ENCODE data around the gene CPEB3.

CPEB3 gene

GRCh38 chr10:92001581-92001980 is 289.3 kb downstream of the CPEB3 start:
- no peak for TF ChIP-seq EZH2 (IDR thresholded peaks at IDR 0.05; ENCODE audit: borderline replicate concordance, low read depth, low read length, severe bottlenecking)
- no peak for TF ChIP-seq CTCF (IDR thresholded peaks at IDR 0.05; ENCODE audit: borderline replicate concordance, extremely low read depth, low read length, poor library complexity, severe bottlenecking)
- H3K4me1 ChIP-seq (ENCODE audit: insufficient read depth, low read length), result no peaks in the 10 kb centered on the region
- no peaks in the 10 kb centered on the region for H3K79me2 ChIP-seq (ENCODE audit: insufficient read depth, low read length)
- DNase-seq (no peak), ATAC-seq (ENCODE audit: insufficient read depth, low read depth) (no peak)
- no peaks in the 10 kb centered on the region for H3K27me3 ChIP-seq (ENCODE audit: insufficient read depth, low read length, poor library complexity)
- H3K36me3 ChIP-seq (ENCODE audit: insufficient read depth, low read length), result peaks cover 63% of the 10 kb centered on the region
- H3K27ac ChIP-seq (ENCODE audit: low read length), result no peak overlapping the region
- no peak overlapping the region for H3K4me2 ChIP-seq (ENCODE audit: insufficient read depth, low read length)
- H3K4me3 ChIP-seq (ENCODE audit: low read depth in 1 of 2, low read length in 2 of 2), result no peak overlapping the region
- H4K20me1 ChIP-seq (ENCODE audit: insufficient read depth, low read length), result no peaks in the 10 kb centered on the region
- no peak overlapping the region for H3K9ac ChIP-seq (ENCODE audit: low read depth, low read length)
- H2AFZ ChIP-seq (ENCODE audit: low read depth, low read length), result no peak overlapping the region
- H3K9me3 ChIP-seq (ENCODE audit: insufficient read depth, low read length, severe bottlenecking), result no peaks in the 10 kb centered on the region
